Measurements from ENCODE around the gene SORCS2. TPM values are rescaled to one million over a fixed set of nuclear protein-coding genes. Genes with fewer than 3 reads are reported as not detected.

The SORCS2 gene
- polyA plus RNA-seq, 1 donor from 2014 or later = not detected

DNA sequence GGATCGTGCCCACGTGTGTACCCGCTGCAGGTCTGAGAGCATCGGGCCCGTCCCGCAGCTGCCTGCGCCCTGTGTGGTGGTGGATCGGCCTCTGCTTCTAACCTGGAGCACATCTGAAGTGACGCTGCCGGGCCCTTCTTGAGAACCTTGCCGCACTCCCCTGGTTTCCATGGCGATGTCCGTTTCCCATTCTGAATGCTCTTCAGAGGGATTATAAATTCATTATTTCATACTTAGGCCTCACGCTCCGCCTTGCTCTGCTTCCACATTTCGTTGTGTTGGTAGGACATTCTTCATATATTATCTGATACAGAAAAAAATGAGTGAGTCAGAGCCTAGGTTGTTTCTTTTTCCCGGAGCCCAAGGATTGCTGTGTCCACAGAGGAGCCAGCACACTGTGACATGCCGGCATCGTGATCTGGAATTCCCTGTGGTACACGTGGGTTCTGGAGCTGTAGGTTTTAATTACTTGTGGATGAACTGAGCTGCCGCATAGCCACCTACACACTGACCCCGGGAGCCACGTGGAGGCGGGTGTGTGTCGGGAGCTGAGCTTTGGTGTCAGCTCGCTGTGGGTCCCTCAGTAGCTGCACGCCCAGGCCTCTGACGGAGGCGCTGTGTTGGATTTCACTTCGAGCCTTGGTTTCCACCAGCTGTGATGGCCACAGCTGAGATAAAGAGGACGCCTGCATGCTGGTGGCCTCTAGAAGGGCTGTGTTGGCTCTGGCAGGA, 179.0 kb downstream of the SORCS2 start:
- Mint-ChIP-seq H3K4me1 (no peaks in the 10 kb centered on the region), H3K9me3 (no peaks in the 10 kb centered on the region), H3K27me3 (peaks cover 3% of the 10 kb centered on the region), H3K4me3 (no peak overlapping the region), H3K27ac (peak overlapping the region in 2 of 3 donors; percentile 3 to 35), H3K36me3 (no peaks in the 10 kb centered on the region)

DNA sequence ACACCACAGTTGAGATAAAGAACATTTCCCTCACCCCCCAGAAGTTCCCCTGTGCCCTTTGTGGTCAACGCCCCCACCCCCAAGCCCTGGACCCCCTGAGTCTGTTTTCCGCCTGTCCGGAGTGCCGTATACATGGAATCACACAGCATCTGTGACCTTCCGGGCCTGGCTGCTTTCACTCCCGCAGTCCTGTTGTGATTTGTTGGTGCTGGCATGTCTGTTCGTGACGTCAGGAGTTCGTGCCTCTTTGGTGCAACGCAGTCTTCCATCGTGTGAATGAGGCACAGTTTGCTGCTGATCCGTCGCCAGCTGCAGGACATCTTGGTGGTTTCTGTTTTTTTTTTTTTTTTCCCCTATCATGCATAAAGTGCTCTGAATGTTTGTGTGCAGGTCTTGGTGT, 180.3 kb downstream of the SORCS2 start:
- peaks cover 0 to 7% (median 3%) of the 10 kb centered on the region in 3 donors for H3K9me3 Mint-ChIP-seq
- no peak overlapping the region for H3K27ac Mint-ChIP-seq
- H3K36me3 Mint-ChIP-seq = no peaks in the 10 kb centered on the region
- peaks cover 0 to 3% (median 0%) of the 10 kb centered on the region in 3 donors for H3K4me1 Mint-ChIP-seq
- no peak overlapping the region for H3K4me3 Mint-ChIP-seq
- H3K27me3 Mint-ChIP-seq = peaks cover 6% of the 10 kb centered on the region

DNA sequence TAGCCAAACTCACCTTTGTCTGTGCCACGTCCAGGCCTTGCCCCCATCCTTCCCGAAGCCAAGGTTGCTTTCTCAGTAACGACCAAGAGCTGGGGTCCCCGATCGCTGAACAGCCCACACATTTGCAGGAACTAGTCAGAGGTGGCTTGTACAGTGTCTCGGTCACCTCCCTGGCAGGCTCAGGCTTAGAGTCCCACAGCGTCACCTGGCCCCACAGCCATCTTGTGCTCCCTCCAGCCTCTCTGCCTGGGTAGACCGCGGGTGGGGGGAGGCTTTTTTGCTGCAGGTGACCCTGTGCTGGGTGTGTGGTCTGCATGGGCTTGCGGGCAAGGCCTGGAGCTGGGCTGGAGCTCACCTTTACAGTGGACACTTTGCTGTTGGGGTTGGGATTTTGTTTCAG, 182.2 kb downstream of the SORCS2 start:
- Mint-ChIP-seq H3K4me1 (peaks cover 0 to 3% (median 0%) of the 10 kb centered on the region in 3 donors), H3K36me3 (no peaks in the 10 kb centered on the region), H3K9me3 (peaks cover 0 to 8% (median 7%) of the 10 kb centered on the region in 3 donors), H3K27me3 (peaks cover 8% of the 10 kb centered on the region), H3K27ac (no peak overlapping the region), H3K4me3 (no peak overlapping the region)

DNA sequence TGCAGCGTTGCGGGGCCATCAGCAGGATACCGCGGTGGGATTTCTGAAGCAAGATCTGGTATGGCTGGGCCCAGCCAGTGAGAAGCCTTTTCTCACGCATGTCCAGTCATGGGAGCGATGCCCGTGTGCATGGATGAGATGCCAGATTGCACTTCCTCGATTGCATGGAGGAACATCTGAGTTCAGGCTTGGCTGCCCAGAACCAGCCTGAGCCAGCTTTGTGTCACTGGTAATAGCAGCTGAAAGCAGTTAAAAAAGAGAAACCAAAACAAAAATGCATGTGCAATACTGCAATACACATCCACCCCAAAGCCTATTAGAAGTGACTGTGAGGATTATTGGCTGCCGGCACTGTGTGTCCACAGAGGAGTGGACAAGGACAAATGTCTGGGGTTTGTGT, 183.1 kb downstream of the SORCS2 start:
- Mint-ChIP-seq H3K4me1 (peaks cover 0 to 3% (median 0%) of the 10 kb centered on the region in 3 donors), H3K27me3 (peaks cover 10% of the 10 kb centered on the region), H3K27ac (no peak overlapping the region), H3K4me3 (no peak overlapping the region), H3K9me3 (peaks cover 0 to 8% (median 7%) of the 10 kb centered on the region in 3 donors), H3K36me3 (no peaks in the 10 kb centered on the region)

DNA sequence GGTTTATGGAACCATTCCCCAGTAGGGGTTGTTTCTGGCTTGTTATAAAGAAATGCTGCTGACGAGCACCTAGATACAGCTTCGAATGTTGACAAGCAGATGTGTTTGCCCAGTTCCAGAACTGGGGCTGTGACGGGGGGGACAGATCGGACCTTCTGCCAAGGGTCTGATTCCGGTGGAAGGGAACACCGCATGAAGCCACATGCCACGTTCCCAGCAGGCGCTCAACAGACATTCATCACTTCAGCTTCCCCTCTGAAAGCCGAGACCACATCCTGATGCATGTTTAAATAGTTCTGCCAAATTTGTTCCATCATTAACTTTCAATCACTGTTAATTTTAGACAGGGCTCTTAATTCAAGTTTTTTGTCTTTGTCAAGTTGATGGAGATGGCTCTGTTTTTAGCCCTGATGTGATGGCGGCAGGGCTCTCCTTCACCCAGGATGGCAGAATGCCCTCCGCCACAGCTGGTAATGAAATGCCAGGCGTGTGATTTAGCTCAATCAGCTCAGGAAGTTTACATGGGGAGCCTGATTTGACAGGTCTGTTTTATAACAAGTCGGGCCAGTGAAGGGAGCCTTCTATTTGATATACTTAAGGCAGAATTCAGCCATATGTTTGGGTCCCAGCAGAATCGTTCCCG, 185.0 kb downstream of the SORCS2 start:
- Mint-ChIP-seq H3K27me3 (peaks cover 10% of the 10 kb centered on the region), H3K27ac (no peak overlapping the region), H3K4me1 (peaks cover 0 to 3% (median 0%) of the 10 kb centered on the region in 3 donors), H3K4me3 (no peak overlapping the region), H3K36me3 (no peaks in the 10 kb centered on the region), H3K9me3 (peaks cover 0 to 8% (median 7%) of the 10 kb centered on the region in 3 donors)

- Mint-ChIP-seq H3K27ac (no peak overlapping the region), H3K4me1 (peaks cover 0 to 3% (median 0%) of the 10 kb centered on the region in 3 donors), H3K9me3 (peaks cover 0 to 8% (median 7%) of the 10 kb centered on the region in 3 donors), H3K27me3 (peaks cover 10% of the 10 kb centered on the region), H3K4me3 (no peak overlapping the region), H3K36me3 (no peaks in the 10 kb centered on the region)
Observed at GRCh38 chr4:7379186-7379585, 186.8 kb downstream of the SORCS2 start.

- H3K9me3 Mint-ChIP-seq = peaks cover 0 to 8% (median 7%) of the 10 kb centered on the region in 3 donors
- H3K27me3 Mint-ChIP-seq = peaks cover 8% of the 10 kb centered on the region
- no peak overlapping the region for H3K4me3 Mint-ChIP-seq
- H3K36me3 Mint-ChIP-seq = no peaks in the 10 kb centered on the region
- H3K27ac Mint-ChIP-seq = no peak overlapping the region
- H3K4me1 Mint-ChIP-seq = peaks cover 0 to 3% (median 0%) of the 10 kb centered on the region in 3 donors
Observed at GRCh38 chr4:7379719-7380118, 187.4 kb downstream of the SORCS2 start.

GRCh38 chr4:7381221-7381889, 189.0 kb downstream of the SORCS2 start:
- no peaks in the 10 kb centered on the region for H3K36me3 Mint-ChIP-seq
- peaks cover 7% of the 10 kb centered on the region for H3K27me3 Mint-ChIP-seq
- peaks cover 0 to 3% (median 0%) of the 10 kb centered on the region in 3 donors for H3K4me1 Mint-ChIP-seq
- H3K4me3 Mint-ChIP-seq = peak overlapping the region in 1 of 4 donors; percentile 32
- H3K9me3 Mint-ChIP-seq = peaks cover under 1 to 8% (median 7%) of the 10 kb centered on the region in 3 donors
- no peak overlapping the region for H3K27ac Mint-ChIP-seq

DNA sequence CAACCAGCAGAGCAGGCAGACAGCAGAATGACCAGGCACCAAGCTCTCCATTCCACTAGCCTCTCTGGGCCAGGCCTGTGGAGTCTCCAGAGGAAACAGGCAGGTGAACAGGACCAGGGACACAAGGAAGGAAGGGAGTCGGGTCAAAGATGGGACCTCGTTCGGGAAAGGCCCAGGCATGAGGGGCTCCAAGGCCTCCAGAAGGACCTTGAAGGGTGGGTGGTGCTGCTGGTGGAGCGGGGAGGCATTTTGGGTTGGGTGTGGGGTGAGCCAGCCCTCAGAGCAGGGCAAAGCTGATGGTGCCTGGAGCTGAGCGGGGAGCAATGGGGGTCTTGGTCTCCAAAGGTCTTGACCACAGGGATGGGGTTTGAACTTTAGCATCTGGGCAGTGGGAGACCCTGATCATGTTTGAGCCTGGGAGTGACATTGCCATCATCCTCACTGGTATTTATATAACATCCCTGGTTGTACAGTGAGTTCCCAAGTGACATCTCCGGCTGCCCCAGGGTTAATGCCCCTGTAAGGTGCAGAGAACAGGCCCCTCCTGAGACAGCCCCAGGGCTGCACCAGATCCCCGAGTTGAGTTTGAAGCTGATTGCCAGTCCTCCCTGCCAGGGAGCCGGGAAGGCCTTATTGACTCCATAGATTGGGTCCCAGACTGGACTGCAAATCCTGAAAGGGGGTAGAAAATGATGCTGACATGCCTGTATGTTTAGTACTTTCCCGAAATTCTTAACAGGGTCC, 189.7 kb downstream of the SORCS2 start:
- H3K27ac Mint-ChIP-seq = no peak overlapping the region
- peaks cover 1 to 8% (median 2%) of the 10 kb centered on the region in 3 donors for H3K9me3 Mint-ChIP-seq
- H3K27me3 Mint-ChIP-seq = peaks cover 4% of the 10 kb centered on the region
- no peak overlapping the region for H3K4me3 Mint-ChIP-seq
- H3K36me3 Mint-ChIP-seq = no peaks in the 10 kb centered on the region
- H3K4me1 Mint-ChIP-seq = peaks cover 0 to under 1% (median 0%) of the 10 kb centered on the region in 3 donors

- no peaks in the 10 kb centered on the region for H3K36me3 Mint-ChIP-seq
- H3K27ac Mint-ChIP-seq = no peak overlapping the region
- H3K9me3 Mint-ChIP-seq = peaks cover 0 to 5% (median 2%) of the 10 kb centered on the region in 3 donors
- no peaks in the 10 kb centered on the region for H3K4me1 Mint-ChIP-seq
- peaks cover 4% of the 10 kb centered on the region for H3K27me3 Mint-ChIP-seq
- no peak overlapping the region for H3K4me3 Mint-ChIP-seq
Observed at GRCh38 chr4:7382634-7383014, 190.3 kb downstream of the SORCS2 start.

GRCh38 chr4:7383266-7383665, 190.9 kb downstream of the SORCS2 start:
- H3K27ac Mint-ChIP-seq = no peak overlapping the region
- no peak overlapping the region for H3K4me3 Mint-ChIP-seq
- H3K4me1 Mint-ChIP-seq = no peaks in the 10 kb centered on the region
- H3K9me3 Mint-ChIP-seq = peaks cover 0 to 5% (median 0%) of the 10 kb centered on the region in 3 donors
- H3K36me3 Mint-ChIP-seq = no peaks in the 10 kb centered on the region
- H3K27me3 Mint-ChIP-seq = peaks cover 2% of the 10 kb centered on the region

- Mint-ChIP-seq H3K4me1 (no peaks in the 10 kb centered on the region), H3K27ac (no peak overlapping the region), H3K36me3 (no peaks in the 10 kb centered on the region), H3K27me3 (peaks cover 2% of the 10 kb centered on the region), H3K4me3 (no peak overlapping the region), H3K9me3 (peaks cover 0 to 5% (median 0%) of the 10 kb centered on the region in 3 donors)
Observed at GRCh38 chr4:7384003-7384928, 191.9 kb downstream of the SORCS2 start.

DNA sequence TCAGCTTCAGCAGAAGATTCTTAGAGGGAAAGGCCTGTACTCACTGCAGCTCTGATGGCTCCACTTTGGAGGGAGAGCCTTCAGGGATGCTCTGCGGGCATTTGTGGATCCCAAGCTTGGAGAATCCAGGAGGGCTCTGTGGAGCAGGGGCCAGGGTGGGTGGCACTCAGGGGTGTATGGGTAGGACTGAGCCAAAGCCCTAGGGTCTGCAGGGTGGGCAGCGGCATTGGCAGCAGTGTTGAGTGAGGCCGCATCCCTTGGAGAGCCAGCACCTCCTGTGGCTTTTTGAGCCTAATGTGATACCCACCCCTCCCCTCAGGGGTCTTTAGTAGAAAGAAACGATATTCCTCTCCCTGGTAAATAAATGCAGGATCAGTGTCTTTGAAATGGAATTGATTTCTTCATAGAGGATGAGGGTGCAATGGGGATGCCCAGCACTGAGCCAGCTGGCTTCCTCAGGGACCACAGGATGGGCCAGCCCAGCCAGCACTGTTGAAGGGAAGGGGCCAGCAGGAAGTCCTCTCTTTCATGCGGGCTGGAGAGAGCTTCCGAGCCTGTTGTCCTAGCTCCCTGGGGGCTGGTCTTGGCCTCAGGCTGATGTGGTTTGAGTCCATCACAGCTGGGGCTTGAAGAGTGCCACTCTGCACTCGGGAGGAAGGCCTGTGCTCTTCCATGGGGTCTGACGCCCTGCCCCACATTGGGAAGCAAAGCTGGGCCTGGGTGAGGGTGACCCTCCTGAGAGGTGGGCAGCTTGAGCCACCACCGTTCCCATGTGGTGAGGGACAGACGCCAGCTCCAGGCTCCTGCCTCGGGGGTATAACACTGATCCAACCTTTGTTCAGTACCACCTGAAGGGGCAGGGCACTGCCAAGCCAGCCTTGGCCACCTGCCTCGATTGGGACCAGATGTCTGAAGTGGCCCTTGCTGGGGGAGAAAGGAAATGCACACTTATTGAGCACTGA, 192.9 kb downstream of the SORCS2 start:
- H3K4me3 Mint-ChIP-seq = no peak overlapping the region
- H3K4me1 Mint-ChIP-seq = no peaks in the 10 kb centered on the region
- H3K36me3 Mint-ChIP-seq = peaks cover 2% of the 10 kb centered on the region
- no peak overlapping the region for H3K27ac Mint-ChIP-seq
- peaks cover 0 to 5% (median 0%) of the 10 kb centered on the region in 3 donors for H3K9me3 Mint-ChIP-seq
- peaks cover under 1% of the 10 kb centered on the region for H3K27me3 Mint-ChIP-seq
